WI38 (cell line): Measurements from ENCODE around the gene LASP1.
"Not testable (repeated sequence)": the region's sequence is repeated elsewhere in the genome, so short reads cannot be mapped to it uniquely, and the experiment has no call there.

Experiments used
- H3K4me3 ChIP-seq: 2 replicates; pipeline ENCODE4 v1.5.1; 2011; ENCODE audit warnings: low read depth, mild to moderate bottlenecking, control low read depth, low read length
- CTCF ChIP-seq: IDR thresholded peaks from 2 replicates; pipeline ENCODE4 v1.5.1; 2012; ENCODE audit warnings: low read depth, mild to moderate bottlenecking, control low read depth, low read length

Gene LASP1

GRCh38 chr17:38926293-38927070, 56.6 kb downstream of the LASP1 start:
- H3K4me3 ChIP-seq = no peak overlapping the region; the same call in 1 of the 2 replicates
- TF ChIP-seq CTCF = no peak

- H3K4me3 ChIP-seq = not testable (repeated sequence)
These were observed 60.9 kb downstream of the LASP1 start for GRCh38 chr17:38930782-38931181.

- not testable (repeated sequence) for H3K4me3 ChIP-seq
These were observed 64.1 kb downstream of the LASP1 start for GRCh38 chr17:38933962-38934361.

- no peak for TF ChIP-seq CTCF
These were observed 70.1 kb downstream of the LASP1 start for GRCh38 chr17:38939987-38940386.

GRCh38 chr17:38940404-38940803, 70.5 kb downstream of the LASP1 start:
- H3K4me3 ChIP-seq = no peak overlapping the region
- TF ChIP-seq CTCF = no peak

More at GRCh38 chr17:38939987-38940386, 70.1 kb downstream of the LASP1 start:
- no peak overlapping the region for H3K4me3 ChIP-seq

- no peak for TF ChIP-seq CTCF
These were observed 73.0 kb downstream of the LASP1 start for GRCh38 chr17:38942696-38943334.

GRCh38 chr17:38943607-38944006, 73.7 kb downstream of the LASP1 start:
- H3K4me3 ChIP-seq = no peak overlapping the region
- TF ChIP-seq CTCF = no peak

More at GRCh38 chr17:38942696-38943334, 73.0 kb downstream of the LASP1 start:
- H3K4me3 ChIP-seq = no peak overlapping the region

- H3K4me3 ChIP-seq = no peak overlapping the region
- TF ChIP-seq CTCF = no peak
These were observed 77.3 kb downstream of the LASP1 start for GRCh38 chr17:38947189-38947588.

GRCh38 chr17:38953800-38954199, 83.9 kb downstream of the LASP1 start:
- not testable (repeated sequence) for H3K4me3 ChIP-seq
